Stimulated activated CD4-positive, alpha-beta T cell treated with anti-CD3 and anti-CD28 coated beads, Interleukin-2, amount 100 ng/mL, for 24 hours (primary cell): Measurements from ENCODE around the gene CCL7.

Experiments
- DNase-seq, 2 donors: peaks; one replicate each; pipeline ENCODE4 v3.0.0-alpha.2; 2020

The CCL7 gene

DNA sequence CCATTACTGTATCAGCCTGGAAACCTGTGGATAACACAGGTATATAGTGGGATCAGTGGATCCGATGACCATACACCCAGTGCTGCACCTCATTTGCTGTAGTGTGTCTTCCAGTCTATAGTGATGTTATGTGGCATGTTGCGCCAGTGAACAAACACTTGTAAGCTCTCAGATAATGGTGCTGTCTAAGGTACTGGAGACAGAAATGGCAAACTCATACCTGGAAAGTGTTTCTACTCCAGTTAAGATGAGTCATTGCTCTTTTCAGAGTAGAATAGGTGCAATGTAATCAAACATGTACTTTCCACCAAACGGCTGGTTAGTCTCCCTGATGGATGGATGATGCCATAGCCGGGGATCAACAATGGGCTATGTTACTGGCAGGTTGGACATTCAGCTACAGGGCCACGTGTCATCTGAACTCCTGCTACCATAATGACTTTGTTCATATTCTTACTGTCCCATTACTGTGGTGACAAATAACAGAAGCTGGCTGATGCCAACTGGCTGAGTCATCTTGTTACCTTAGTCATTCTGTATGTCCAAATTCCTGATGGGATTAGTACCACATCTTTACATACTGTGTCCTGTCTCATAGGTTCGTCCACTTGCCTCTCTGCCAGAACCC is 21.8 kb downstream of the CCL7 start:
- no peak for DNase-seq

DNA sequence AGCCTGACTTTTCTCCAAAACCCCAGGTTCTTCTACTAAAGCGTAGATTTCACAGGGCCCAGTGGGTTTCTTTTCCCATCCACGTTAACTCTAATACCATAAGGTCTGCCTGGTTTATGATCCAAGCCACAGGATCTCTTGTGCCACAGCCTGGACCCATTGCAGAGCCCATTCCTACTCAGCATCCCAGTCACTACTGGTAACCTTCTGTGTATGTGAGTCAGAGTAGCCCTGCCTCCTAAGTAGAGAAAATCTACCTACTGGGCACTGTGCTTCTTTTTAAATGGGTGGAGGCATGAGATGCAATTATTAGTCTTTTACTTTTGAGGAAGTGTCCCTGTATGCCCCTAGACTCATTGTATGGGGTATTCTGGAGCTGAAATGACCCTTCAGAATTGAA is 29.0 kb downstream of the CCL7 start:
- DNase-seq = no peak

DNA sequence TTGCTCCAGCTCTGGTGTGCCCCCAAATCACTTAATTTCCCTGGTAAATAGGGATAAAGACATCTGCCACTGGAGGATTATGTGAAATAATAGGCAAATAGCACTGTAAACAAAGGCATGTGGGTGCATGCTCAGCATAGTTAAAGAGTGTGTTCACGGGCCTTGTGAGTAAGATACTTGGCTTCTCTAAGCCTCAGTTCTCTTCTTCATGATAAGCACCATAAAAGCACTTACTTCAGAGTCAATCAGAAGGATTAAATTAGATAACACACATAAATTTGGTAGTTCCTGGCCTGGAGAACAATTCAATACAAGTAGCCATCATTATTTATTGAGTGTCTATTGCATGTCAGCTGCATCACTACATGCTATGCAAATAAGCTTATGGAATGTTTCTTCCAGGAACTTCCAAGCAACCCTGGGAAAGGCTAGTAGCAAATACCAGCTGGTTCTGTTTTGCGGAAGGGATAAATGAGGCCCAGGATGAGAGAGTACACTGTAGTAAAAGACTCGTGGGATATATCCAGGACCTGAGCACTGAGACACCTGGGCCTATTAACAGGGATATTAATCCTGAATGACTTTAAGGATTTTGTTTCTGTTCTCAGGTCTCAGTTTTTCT is 30.0 kb downstream of the CCL7 start:
- DNase-seq = no peak

DNA sequence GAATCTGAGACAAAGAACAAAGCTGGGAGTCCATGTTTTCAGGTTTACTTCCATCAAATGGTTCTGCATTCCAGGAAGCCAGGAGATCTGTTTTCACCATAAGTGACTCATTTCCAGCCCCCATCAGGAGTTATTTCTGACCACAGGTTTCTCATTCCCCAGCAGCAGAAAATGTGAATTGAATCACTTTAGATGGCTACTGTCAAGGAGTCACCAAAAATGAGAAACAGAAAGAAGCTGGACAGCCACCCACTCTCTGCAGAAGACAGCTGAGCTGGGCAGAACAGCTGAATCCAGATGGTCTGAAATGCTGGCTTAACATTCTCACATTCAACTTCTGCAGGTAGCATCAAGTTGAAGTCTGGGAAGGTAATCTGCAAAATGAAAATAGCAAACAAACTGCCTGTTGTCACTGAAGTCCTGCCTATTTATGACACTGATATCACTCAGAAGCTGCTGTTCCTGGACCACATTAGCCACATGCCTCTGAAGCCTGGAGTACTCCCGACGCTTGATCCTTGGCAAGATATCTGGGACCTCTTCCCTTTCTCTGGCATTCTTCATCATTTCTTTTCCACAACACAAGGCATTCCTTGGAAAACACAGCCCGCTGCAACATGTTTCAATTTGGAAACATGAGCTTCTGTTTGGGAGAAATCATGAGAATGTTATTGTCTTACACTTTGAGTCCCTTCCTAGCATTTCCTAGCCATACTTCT is 30.8 kb downstream of the CCL7 start:
- DNase-seq = no peak

DNA sequence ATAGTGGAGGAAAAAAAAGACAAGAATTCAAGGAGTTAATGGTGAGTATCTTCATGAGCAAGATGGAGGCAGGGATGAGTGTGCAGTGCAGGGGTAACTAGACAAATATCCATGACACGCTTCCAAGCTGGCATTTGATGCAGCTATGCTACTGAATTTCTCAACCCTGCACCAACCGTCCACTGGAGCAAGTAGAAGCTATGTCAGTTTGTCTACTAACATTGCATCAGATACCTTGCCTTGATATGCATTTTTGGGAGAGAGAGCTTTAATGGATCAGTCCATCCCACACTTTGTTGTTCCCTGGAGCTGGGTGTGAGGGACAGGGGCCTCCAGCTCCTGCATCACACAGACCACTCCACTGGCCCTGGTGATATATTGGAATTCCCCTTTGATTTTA is 32.0 kb downstream of the CCL7 start:
- no peak for DNase-seq

DNA sequence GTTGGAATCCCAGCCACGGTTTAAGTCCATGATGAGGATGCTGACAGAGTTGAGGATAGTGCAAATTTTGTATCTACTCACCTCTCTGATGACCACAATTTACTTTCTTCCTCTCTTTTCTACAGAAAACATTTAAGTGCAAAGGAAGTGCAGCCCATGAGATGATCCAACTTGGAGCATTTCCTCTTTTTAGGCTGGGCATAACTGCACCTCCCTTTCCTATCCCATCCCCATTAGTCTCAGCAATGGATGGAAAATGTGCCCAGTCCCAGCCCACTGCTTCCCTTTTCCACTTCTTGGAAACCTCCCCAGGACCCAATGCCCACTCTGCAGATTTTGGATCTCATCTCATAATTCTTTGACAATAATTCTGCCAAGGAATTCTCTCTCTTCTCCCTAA is 32.6 kb downstream of the CCL7 start:
- no peak for DNase-seq

DNA sequence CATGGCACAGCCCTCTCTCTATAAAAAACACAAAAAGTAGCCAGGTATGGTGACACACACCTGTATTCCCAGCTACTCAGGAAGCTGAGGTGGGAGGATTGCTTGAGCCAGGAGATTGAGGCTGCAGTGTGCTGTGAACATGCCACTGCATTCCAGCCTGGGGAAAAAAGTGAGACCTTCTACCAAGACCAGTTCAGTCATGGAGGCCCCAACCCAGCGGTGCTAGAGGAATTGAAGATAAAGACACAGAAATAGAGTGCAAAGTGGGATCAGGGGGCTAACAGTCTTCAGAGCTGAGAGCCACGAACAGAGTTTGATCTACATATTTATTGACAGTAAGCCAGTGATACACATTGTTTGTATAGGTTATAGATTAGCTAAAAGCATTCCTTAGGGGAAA is 33.6 kb downstream of the CCL7 start:
- DNase-seq = no peak

DNA sequence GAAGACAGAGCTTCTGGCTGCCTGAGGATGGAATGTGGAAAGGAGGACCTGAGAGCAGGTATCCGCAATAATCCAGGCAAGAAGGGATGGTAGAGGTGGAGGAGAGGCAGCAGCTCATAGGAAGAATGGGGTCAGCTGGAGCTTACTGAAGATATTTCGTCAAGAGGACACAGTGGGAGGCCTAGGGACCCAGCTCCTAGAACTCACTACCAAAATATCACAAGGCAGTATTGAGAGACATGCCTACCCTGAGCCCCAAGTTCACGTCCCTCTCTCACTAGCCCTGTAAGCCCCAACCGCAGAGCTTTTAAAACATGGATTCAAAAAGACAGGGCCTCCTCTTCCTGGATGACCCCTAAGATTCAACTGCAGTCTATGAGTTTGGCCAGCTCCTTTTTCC is 35.0 kb downstream of the CCL7 start:
- DNase-seq = no peak

DNA sequence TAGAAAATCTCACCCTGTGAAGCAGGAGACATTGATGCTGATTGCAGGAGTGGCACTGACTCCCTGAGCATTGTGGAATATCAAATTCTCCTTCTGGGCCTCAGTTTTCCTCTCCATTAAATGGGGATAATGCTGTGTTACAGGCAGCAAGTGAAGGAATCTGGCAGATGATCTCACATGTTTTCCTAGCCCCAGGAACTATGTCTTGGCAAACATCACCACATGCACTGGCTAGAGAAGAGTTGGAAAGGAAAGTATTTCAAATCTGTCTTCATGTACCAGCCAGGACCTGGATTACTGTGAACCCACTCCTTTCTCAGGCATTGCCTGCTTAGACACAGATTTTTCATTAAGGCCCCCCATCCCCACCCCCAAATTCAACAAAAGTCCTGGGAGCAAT is 35.6 kb downstream of the CCL7 start:
- no peak for DNase-seq

DNA sequence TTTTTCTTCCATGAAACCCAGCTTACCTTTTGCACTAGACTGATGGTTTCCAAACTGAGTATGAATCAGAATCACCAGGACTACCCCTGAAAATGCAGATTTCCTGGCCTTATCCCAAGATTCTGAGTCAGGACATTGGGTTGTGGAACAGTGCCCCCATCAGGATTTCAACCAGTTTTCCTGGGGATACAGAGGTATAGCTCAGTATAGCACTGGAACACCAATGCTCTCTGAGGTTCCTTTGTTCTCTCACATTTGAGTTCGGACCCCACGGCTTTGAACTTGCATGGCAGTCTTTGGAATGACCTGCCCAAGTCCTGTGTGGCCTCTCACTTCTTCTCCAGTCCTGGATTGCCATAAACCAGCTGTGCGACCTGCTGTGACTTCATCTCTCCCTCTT is 36.4 kb downstream of the CCL7 start:
- DNase-seq = no peak

DNA sequence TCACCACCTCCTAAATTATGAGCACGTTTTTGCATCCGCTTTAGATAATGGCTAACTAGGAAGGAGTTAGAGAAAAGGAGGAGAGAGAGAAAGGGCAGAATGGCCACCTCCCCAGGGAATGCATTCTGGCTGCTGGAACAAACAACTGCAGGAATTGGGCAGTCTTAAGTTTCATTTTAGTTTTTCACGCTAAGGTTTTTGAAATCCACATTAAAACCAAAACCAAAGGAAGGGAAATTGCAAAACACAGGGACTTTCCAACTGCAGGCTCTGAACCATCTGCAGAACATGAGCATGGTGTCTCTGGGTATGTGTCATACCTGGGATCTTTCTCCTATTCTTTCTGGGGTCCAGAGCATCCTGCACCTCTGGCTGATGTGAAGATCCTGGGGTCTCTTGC is 37.1 kb downstream of the CCL7 start:
- no peak for DNase-seq

DNA sequence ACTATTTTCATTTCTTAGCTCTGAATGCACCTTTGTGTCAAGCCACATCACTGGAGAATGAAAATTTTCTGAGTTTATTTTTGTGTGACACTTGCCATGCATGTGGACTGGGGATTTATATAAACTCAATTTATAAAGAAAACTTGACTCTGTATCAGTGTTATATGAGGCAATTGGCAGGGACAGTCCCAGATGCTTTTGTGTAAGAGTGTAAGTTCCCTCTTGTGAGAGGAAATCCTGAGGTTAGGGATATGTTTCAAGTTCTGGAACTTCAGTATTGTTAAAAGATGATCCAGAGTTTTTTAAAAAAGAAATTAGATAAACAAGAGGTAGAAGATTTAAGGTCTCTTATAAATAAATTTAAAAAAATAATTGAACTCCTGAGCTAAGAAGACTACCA is 38.4 kb downstream of the CCL7 start:
- no peak for DNase-seq

DNA sequence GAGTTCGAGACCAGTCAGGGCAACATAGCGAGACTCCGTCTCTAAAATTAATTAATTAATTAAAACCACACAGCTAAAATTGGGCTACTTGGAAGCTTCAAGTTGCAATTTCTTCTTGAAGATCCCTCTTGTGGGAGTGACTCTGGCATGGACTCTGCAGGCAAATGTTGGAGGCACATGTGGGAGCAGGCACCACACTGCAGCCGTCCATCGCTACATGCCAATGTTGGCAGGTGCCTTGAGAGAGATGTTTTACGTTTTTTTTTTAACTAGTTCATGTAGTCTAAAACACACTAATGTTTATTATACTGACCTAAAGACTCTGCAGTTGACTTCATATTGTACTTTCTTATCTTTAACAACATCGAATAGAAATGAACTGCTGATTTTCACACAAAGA is 41.3 kb downstream of the CCL7 start:
- DNase-seq = no peak

DNA sequence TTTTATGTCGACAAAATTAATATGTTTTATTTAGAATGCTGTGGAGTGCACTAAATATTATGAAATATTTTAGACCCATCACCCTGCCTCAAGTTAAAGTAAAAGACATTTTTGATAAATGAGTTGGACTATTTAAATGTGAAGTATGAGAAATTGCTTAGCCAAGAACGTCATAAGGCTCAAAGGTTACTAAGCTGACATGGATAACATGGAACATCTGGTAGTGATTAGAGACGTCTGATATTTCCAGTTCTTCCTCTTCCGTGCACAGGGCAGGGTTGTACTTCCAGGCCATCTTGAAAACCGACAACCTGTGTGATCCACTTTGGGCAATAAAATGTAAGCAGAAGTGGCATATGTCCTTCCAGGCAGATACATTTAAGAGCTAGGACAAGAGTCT is 42.1 kb downstream of the CCL7 start:
- no peak for DNase-seq

DNA sequence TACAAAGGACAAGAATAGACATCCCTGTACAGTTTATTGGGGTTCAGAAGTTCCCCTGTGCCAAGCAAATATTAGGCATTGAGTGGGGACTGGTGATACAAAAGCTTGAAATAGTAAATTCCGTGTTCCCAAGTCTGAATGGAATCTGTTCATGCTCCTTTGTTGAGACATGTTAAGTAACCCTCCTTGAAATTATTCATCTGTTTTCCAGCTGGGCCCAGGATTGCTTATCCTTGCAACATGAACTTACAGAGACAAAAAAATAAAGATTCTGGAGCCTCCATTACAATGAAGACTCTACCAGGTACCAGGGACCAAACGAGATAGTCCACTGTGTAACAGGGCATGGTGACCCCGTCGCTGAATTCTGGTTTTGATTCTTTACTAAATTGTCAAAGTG is 43.1 kb downstream of the CCL7 start:
- no peak for DNase-seq

DNA sequence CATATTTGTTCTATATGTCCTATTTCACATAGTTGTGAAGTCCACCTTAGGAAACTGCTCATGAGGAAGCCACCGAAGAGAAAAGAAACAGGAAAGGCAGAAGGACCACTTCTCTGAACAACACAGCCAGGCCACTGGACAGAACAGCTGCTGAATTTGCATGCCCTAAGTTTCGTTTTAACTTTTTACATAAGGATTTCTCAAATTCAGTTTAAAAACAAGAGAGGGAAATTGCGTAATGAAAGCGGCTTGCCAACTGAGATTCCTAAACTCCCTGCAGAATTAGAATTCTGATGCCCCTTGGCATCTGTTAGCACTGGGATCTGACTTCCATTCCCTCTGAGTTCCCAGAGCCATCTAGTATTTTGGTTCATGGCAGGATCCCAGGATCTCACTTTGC is 44.3 kb downstream of the CCL7 start:
- no peak for DNase-seq

DNA sequence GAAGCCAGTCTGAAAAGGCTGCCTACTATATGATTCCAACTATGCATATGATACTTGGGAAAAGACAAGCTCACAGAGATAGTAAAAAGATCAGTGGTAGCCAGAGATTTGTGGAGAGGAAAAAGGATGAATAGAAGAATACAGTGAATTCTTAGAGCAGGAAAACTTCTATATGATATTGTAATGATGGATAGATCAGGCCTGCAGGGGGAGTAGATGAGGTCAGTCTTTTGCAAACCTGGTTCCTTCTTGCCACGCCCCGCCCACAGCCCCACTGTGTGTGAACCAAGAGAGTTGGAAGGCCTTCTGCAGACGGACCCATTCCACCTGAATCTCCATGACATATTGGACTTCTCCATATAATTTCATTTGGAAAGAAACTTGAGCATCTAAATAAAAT is 48.5 kb downstream of the CCL7 start:
- DNase-seq = peak in 1 of 2 donors; percentile 20

DNA sequence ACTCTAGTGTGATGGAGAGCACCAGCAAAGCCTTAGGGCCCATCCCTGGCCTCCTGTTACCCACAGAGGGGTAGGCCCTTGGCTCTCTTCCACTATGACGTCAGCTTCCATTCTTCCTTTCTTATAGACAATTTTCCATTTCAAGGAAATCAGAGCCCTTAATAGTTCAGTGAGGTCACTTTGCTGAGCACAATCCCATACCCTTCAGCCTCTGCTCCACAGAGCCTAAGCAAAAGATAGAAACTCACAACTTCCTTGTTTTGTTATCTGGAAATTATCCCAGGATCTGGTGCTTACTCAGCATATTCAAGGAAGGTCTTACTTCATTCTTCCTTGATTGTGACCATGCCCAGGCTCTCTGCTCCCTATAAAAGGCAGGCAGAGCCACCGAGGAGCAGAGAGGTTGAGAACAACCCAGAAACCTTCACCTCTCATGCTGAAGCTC is 49.0 kb downstream of the CCL7 start, which contains the start of gene CCL8:
Gene CCL8, plus strand, starts transcription at position 397 of the 445 bp plus-strand sequence. CDS start 67 bp downstream, outside the sequence.
- DNase-seq = no peak
